Lung (tissue), 12 donors: ENCODE results near the gene PIP5K1B. TPM values are rescaled to one million over a fixed set of nuclear protein-coding genes. Genes with fewer than 3 reads are reported as not detected.

Source experiments
- ATAC-seq: fragments of 200-7000 bp; cut with Tn5 transposase; one replicate; pipeline ENCODE4 v1.9.1; 2020; ENCODE audit warnings: moderate number of reproducible peaks; ENCODE audit not compliant: insufficient read depth, low FRiP score
- DNase-seq, 3 donors: peaks; one replicate each; pipeline ENCODE4 v3.0.0-alpha.2; 2013 to 2017
- H3K27ac ChIP-seq, 2 donors: one replicate each; pipeline ENCODE4 v1.5.1; 2013; ENCODE audit warnings: mild to moderate bottlenecking in 2 of 2, moderate library complexity in 2 of 2, control low read depth in 1 of 2, inconsistent platforms in 1 of 2, low read depth in 1 of 2, low read length in 1 of 2
- H3K27me3 ChIP-seq, 3 donors: one replicate each; pipeline ENCODE4 v1.5.1; 2013; ENCODE audit warnings: low read length in 2 of 3; ENCODE audit not compliant: control insufficient read depth in 3 of 3, insufficient read depth in 3 of 3
- H3K36me3 ChIP-seq, 4 donors: one replicate each; pipeline ENCODE4 v1.5.1; 2013; ENCODE audit warnings: low read length in 4 of 4, mild to moderate bottlenecking in 1 of 4, moderate library complexity in 1 of 4; ENCODE audit not compliant: control insufficient read depth in 4 of 4, insufficient read depth in 4 of 4
- H3K4me1 ChIP-seq, 5 donors: one replicate each; pipeline ENCODE4 v1.5.1; 2013; ENCODE audit warnings: low read length in 5 of 5, mild to moderate bottlenecking in 2 of 5, moderate library complexity in 1 of 5; ENCODE audit not compliant: control insufficient read depth in 5 of 5, insufficient read depth in 5 of 5
- H3K4me3 ChIP-seq: one replicate; pipeline ENCODE4 v1.5.1; 2013; ENCODE audit warnings: mild to moderate bottlenecking, control low read depth, moderate library complexity
- H3K9ac ChIP-seq, 2 donors: one replicate each; pipeline ENCODE4 v1.5.1; 2013; ENCODE audit warnings: low read length in 2 of 2, control low read depth in 1 of 2; ENCODE audit not compliant: insufficient read depth in 1 of 2
- H3K9me3 ChIP-seq, 4 donors: one replicate each; pipeline ENCODE4 v1.5.1; 2013; ENCODE audit warnings: low read length in 3 of 4, mild to moderate bottlenecking in 1 of 4, moderate library complexity in 1 of 4; ENCODE audit not compliant: control insufficient read depth in 4 of 4, insufficient read depth in 3 of 4
- CTCF ChIP-seq: IDR thresholded peaks from 2 replicates; pipeline ENCODE4 v1.5.1; 2012; ENCODE audit warnings: mild to moderate bottlenecking; ENCODE audit errors: control extremely low read depth, extremely low read depth
- WGBS, 2 donors: extraction: QIAGEN DNeasy Blood & Tissue Kit; methylation state at CpG; one replicate each; pipeline ENCODE4 v1.1.7; 2013; 5-methylcytosine and 5-hydroxymethylcytosine counted together
- polyA plus RNA-seq, 2 donors: library from polyadenylated mRNA; stranded (reverse); fragments of 200-250 nt; gene quantifications; one replicate each; pipeline ENCODE4 v1.2.1, GENCODE V29; 2013
- total RNA-seq, 2 donors: library from RNA; depleted of rRNA in 1 of 2; stranded (reverse); fragments of >200 nt in 1 of 2; gene quantifications; one replicate each; pipeline ENCODE4 v1.2.1, GENCODE V29; 2014 to 2021
- donor health status: control.
- donor health status: control.
- donor health status: Bipolar disorder and iron deficiency.
- donor health status: healthy.
- donor health status: DM: yes; HTN: yes; CAD: no.

Gene PIP5K1B
- total and polyA plus RNA-seq, 4 donors = 6.6 to 28.2 (median 15.6) TPM

GRCh38 chr9:69016191-69017096 is 311.4 kb downstream of the PIP5K1B start:
- H3K9me3 ChIP-seq = no peaks in the 10 kb centered on the region
- WGBS, 2 donors = 73 to 79% methylated on average over 5 of the region's 5 CpGs
- H3K4me1 ChIP-seq = peaks cover 0 to 10% (median 0%) of the 10 kb centered on the region in 5 donors
- no peak overlapping the region for H3K4me3 ChIP-seq
- no peak overlapping the region for H3K27ac ChIP-seq
- no peaks in the 10 kb centered on the region for H3K27me3 ChIP-seq
- no peak overlapping the region for H3K9ac ChIP-seq
- TF ChIP-seq CTCF = no peak
- ATAC-seq = no peak
- H3K36me3 ChIP-seq = no peaks in the 10 kb centered on the region
- no peak for DNase-seq

- Histone ChIP-seq H3K9ac (no peak overlapping the region), H3K27ac (no peak overlapping the region), H3K36me3 (no peaks in the 10 kb centered on the region), H3K27me3 (no peaks in the 10 kb centered on the region), H3K9me3 (no peaks in the 10 kb centered on the region), H3K4me1 (peaks cover 0 to 10% (median 0%) of the 10 kb centered on the region in 5 donors), H3K4me3 (no peak overlapping the region)
- 71 to 72% methylated on average over 5 of the region's 5 CpGs for WGBS, 2 donors
- no peak for ATAC-seq
- no peak for DNase-seq
- no peak for TF ChIP-seq CTCF
Observed at GRCh38 chr9:69018737-69019136, 313.7 kb downstream of the PIP5K1B start.

GRCh38 chr9:69019808-69020207 is 314.8 kb downstream of the PIP5K1B start:
- Histone ChIP-seq H3K4me3 (no peak overlapping the region), H3K9me3 (no peaks in the 10 kb centered on the region), H3K27me3 (no peaks in the 10 kb centered on the region), H3K4me1 (peaks cover 0 to 10% (median 0%) of the 10 kb centered on the region in 5 donors), H3K27ac (no peak overlapping the region), H3K36me3 (no peaks in the 10 kb centered on the region), H3K9ac (no peak overlapping the region)
- DNase-seq (no peak), ATAC-seq (no peak)
- 27 to 44% methylated on average over 3 of the region's 3 CpGs for WGBS, 2 donors
- no peak for TF ChIP-seq CTCF
